ENCODE results near the gene STAM2. TPM values are rescaled to one million over a fixed set of nuclear protein-coding genes. Genes with fewer than 3 reads are reported as not detected.

The STAM2 gene
- total RNA-seq, 1 experiment from 2014 or later = 21.0 TPM

GRCh38 chr2:152126664-152127063 lies 48.9 kb downstream of the STAM2 start:
- Histone ChIP-seq H3F3A (ENCODE audit: low read length, unreplicated experiment) (no peaks in the 10 kb centered on the region), H3K79me2 (ENCODE audit: low read length) (no peaks in the 10 kb centered on the region), H3K9me3 (ENCODE audit: low read length) (no peaks in the 10 kb centered on the region), H4K20me1 (ENCODE audit: low read length) (no peaks in the 10 kb centered on the region), H3K4me2 (ENCODE audit: low read length) (no peak overlapping the region), H3K27me3 (ENCODE audit: low read length) (no peaks in the 10 kb centered on the region), H3K9me2 (replicated peaks; ENCODE audit: low read length) (no peaks in the 10 kb centered on the region), H3K36me3 (ENCODE audit: low read depth, low read length) (no peaks in the 10 kb centered on the region), H3K4me3 (ENCODE audit: low read length) (no peak overlapping the region), H2AFZ (ENCODE audit: low read length) (no peak overlapping the region), H3K27ac (ENCODE audit: low read length) (no peak overlapping the region), H3K9ac (ENCODE audit: low read length) (no peak overlapping the region), H3K4me1 (ENCODE audit: insufficient read depth, low read length) (no peaks in the 10 kb centered on the region)
- intact Hi-C loops (cut with micrococcal nuclease) = no loop called here
- ChIA-PET POLR2A (ENCODE audit: unreplicated experiment) (no interaction called here), CTCF (no interaction called here)
- no peak for ATAC-seq
- TF ChIP-seq EZH2 (IDR thresholded peaks at IDR 0.05; ENCODE audit: low read length, unreplicated experiment) (no peak), CTCF (conservative IDR thresholded peaks at IDR 0.05; ENCODE audit: low read depth, low read length) (no peak)
- BruUV-seq (replicated peaks) = no TSS peak
- DNase-seq = peak; percentile 26

DNA sequence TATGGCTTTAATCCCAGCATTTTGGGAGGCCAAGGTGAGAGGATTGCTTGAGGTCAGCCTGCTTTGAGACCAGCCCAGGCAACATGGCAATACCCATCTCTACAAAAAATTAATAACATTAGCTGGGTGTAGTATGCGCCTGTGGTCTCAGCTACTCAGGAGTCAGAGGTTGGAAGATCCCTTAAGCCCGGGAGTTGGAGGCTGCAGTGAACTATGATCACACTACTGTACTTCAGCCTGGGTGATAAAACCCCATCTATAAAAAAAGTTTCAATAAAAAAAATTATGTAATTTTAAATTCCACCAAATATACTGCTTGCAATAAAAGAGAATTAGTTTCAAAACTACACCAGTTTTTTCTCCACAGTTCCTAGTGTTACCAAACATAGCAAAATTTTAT lies 53.4 kb downstream of the STAM2 start:
- Histone ChIP-seq H3F3A (ENCODE audit: low read length, unreplicated experiment) (no peaks in the 10 kb centered on the region), H3K9me2 (replicated peaks; ENCODE audit: low read length) (no peaks in the 10 kb centered on the region), H3K4me3 (ENCODE audit: low read length) (no peak overlapping the region), H3K36me3 (ENCODE audit: low read depth, low read length) (peaks cover 4% of the 10 kb centered on the region; the same call in 1 of the 2 replicates), H4K20me1 (ENCODE audit: low read length) (no peaks in the 10 kb centered on the region), H3K79me2 (ENCODE audit: low read length) (no peaks in the 10 kb centered on the region), H3K4me1 (ENCODE audit: insufficient read depth, low read length) (no peaks in the 10 kb centered on the region), H3K4me2 (ENCODE audit: low read length) (no peak overlapping the region), H3K9ac (ENCODE audit: low read length) (no peak overlapping the region), H2AFZ (ENCODE audit: low read length) (no peak overlapping the region), H3K27me3 (ENCODE audit: low read length) (no peaks in the 10 kb centered on the region), H3K27ac (ENCODE audit: low read length) (no peak overlapping the region), H3K9me3 (ENCODE audit: low read length) (no peaks in the 10 kb centered on the region)
- POLR2A ChIA-PET (ENCODE audit: unreplicated experiment) = no interaction called here
- TF ChIP-seq EZH2 (IDR thresholded peaks at IDR 0.05; ENCODE audit: low read length, unreplicated experiment) (no peak), CTCF (conservative IDR thresholded peaks at IDR 0.05; ENCODE audit: low read depth, low read length) (no peak), EZH2phosphoT487 (IDR thresholded peaks at IDR 0.05; ENCODE audit: borderline replicate concordance, low read length) (no peak)
- DNase-seq = no peak
- BruUV-seq (replicated peaks) = no TSS peak
- no peak for ATAC-seq
- intact Hi-C loops (cut with micrococcal nuclease) = no loop called here
- CTCF ChIA-PET = no interaction called here

GRCh38 chr2:152120430-152120829 lies 55.1 kb downstream of the STAM2 start:
- H3K9ac ChIP-seq (ENCODE audit: low read length) = no peak overlapping the region
- no TSS peak for BruUV-seq (replicated peaks)
- intact Hi-C loops (cut with micrococcal nuclease) = no loop called here
- no peaks in the 10 kb centered on the region for H3K27me3 ChIP-seq (ENCODE audit: low read length)
- no peak for TF ChIP-seq EZH2 (IDR thresholded peaks at IDR 0.05; ENCODE audit: low read length, unreplicated experiment)
- TF ChIP-seq CTCF (conservative IDR thresholded peaks at IDR 0.05; ENCODE audit: low read depth, low read length) = no peak
- no peak for TF ChIP-seq EZH2phosphoT487 (IDR thresholded peaks at IDR 0.05; ENCODE audit: borderline replicate concordance, low read length)
- H3K79me2 ChIP-seq (ENCODE audit: low read length) = no peaks in the 10 kb centered on the region
- H3K36me3 ChIP-seq (ENCODE audit: low read depth, low read length) = peaks cover 4% of the 10 kb centered on the region; the same call in 1 of the 2 replicates
- H4K20me1 ChIP-seq (ENCODE audit: low read length) = no peaks in the 10 kb centered on the region
- no peaks in the 10 kb centered on the region for H3K9me3 ChIP-seq (ENCODE audit: low read length)
- H2AFZ ChIP-seq (ENCODE audit: low read length) = no peak overlapping the region
- no peaks in the 10 kb centered on the region for H3F3A ChIP-seq (ENCODE audit: low read length, unreplicated experiment)
- no peak overlapping the region for H3K27ac ChIP-seq (ENCODE audit: low read length)
- no peak for ATAC-seq
- H3K9me2 ChIP-seq (replicated peaks; ENCODE audit: low read length) = no peaks in the 10 kb centered on the region
- no peaks in the 10 kb centered on the region for H3K4me1 ChIP-seq (ENCODE audit: insufficient read depth, low read length)
- DNase-seq = no peak
- ChIA-PET CTCF (no interaction called here), POLR2A (ENCODE audit: unreplicated experiment) (no interaction called here)
- no peak overlapping the region for H3K4me2 ChIP-seq (ENCODE audit: low read length)
- H3K4me3 ChIP-seq (ENCODE audit: low read length) = no peak overlapping the region
